ENCODE results near the gene GPR137B.

The GPR137B gene

GRCh38 chr1:236111527-236112331 is 30.6 kb upstream of the GPR137B start:
- no peak for DNase-seq
- in situ Hi-C loops (cut with HindIII; ENCODE audit: low pct_ligation_motif_present, low pct_unique_long_range_greater_than_20kb, low sequenced_read_pairs), result no loop called here

- in situ Hi-C loops (cut with HindIII; ENCODE audit: low pct_ligation_motif_present, low pct_unique_long_range_greater_than_20kb, low sequenced_read_pairs), result no loop called here
- no peak for DNase-seq
Measured at GRCh38 chr1:236112332-236112627, 30.1 kb upstream of the GPR137B start.

GRCh38 chr1:236113324-236114032 is 28.9 kb upstream of the GPR137B start:
- in situ Hi-C loops (cut with HindIII; ENCODE audit: low pct_ligation_motif_present, low pct_unique_long_range_greater_than_20kb, low sequenced_read_pairs), result no loop called here
- DNase-seq, result no peak

GRCh38 chr1:236114076-236114747 is 28.1 kb upstream of the GPR137B start:
- DNase-seq, result no peak
- in situ Hi-C loops (cut with HindIII; ENCODE audit: low pct_ligation_motif_present, low pct_unique_long_range_greater_than_20kb, low sequenced_read_pairs), result no loop called here

GRCh38 chr1:236117710-236118109 is 24.6 kb upstream of the GPR137B start:
- in situ Hi-C loops (cut with HindIII; ENCODE audit: low pct_ligation_motif_present, low pct_unique_long_range_greater_than_20kb, low sequenced_read_pairs), result no loop called here
- no peak for DNase-seq

- in situ Hi-C loops (cut with HindIII; ENCODE audit: low pct_ligation_motif_present, low pct_unique_long_range_greater_than_20kb, low sequenced_read_pairs), result no loop called here
- no peak for DNase-seq
Measured at GRCh38 chr1:236119943-236120484, 22.3 kb upstream of the GPR137B start.

- DNase-seq, result no peak
- in situ Hi-C loops (cut with HindIII; ENCODE audit: low pct_ligation_motif_present, low pct_unique_long_range_greater_than_20kb, low sequenced_read_pairs), result no loop called here
Measured at GRCh38 chr1:236120721-236121153, 21.6 kb upstream of the GPR137B start.

GRCh38 chr1:236122176-236122575 is 20.2 kb upstream of the GPR137B start:
- in situ Hi-C loops (cut with HindIII; ENCODE audit: low pct_ligation_motif_present, low pct_unique_long_range_greater_than_20kb, low sequenced_read_pairs), result no loop called here
- no peak for DNase-seq

GRCh38 chr1:236123563-236123962 is 18.8 kb upstream of the GPR137B start:
- in situ Hi-C loops (cut with HindIII; ENCODE audit: low pct_ligation_motif_present, low pct_unique_long_range_greater_than_20kb, low sequenced_read_pairs), result no loop called here
- no peak for DNase-seq

- DNase-seq, result no peak
- in situ Hi-C loops (cut with HindIII; ENCODE audit: low pct_ligation_motif_present, low pct_unique_long_range_greater_than_20kb, low sequenced_read_pairs), result loop anchor here (25.0 kb wide), 1 partner anchor 362 kb away; no protein-coding TSS in a partner anchor
Measured at GRCh38 chr1:236124965-236125364, 17.4 kb upstream of the GPR137B start.

- in situ Hi-C loops (cut with HindIII; ENCODE audit: low pct_ligation_motif_present, low pct_unique_long_range_greater_than_20kb, low sequenced_read_pairs), result loop anchor here (25.0 kb wide), 1 partner anchor 360 kb away; no protein-coding TSS in a partner anchor
- DNase-seq, result no peak
Measured at GRCh38 chr1:236127045-236127444, 15.3 kb upstream of the GPR137B start.

GRCh38 chr1:236128646-236129178 is 13.6 kb upstream of the GPR137B start:
- in situ Hi-C loops (cut with HindIII; ENCODE audit: low pct_ligation_motif_present, low pct_unique_long_range_greater_than_20kb, low sequenced_read_pairs), result loop anchor here (25.0 kb wide), 1 partner anchor 359 kb away; no protein-coding TSS in a partner anchor
- DNase-seq, result no peak

GRCh38 chr1:236129306-236129705 is 13.0 kb upstream of the GPR137B start:
- in situ Hi-C loops (cut with HindIII; ENCODE audit: low pct_ligation_motif_present, low pct_unique_long_range_greater_than_20kb, low sequenced_read_pairs), result loop anchor here (25.0 kb wide), 1 partner anchor 358 kb away; no protein-coding TSS in a partner anchor
- no peak for DNase-seq

- in situ Hi-C loops (cut with HindIII; ENCODE audit: low pct_ligation_motif_present, low pct_unique_long_range_greater_than_20kb, low sequenced_read_pairs), result loop anchor here (25.0 kb wide), 1 partner anchor 357 kb away; no protein-coding TSS in a partner anchor
- DNase-seq, result no peak
Measured at GRCh38 chr1:236130372-236130771, 12.0 kb upstream of the GPR137B start.

GRCh38 chr1:236131916-236132315 is 10.4 kb upstream of the GPR137B start:
- DNase-seq, result no peak
- in situ Hi-C loops (cut with HindIII; ENCODE audit: low pct_ligation_motif_present, low pct_unique_long_range_greater_than_20kb, low sequenced_read_pairs), result loop anchor here (25.0 kb wide), 1 partner anchor 355 kb away; no protein-coding TSS in a partner anchor

- in situ Hi-C loops (cut with HindIII; ENCODE audit: low pct_ligation_motif_present, low pct_unique_long_range_greater_than_20kb, low sequenced_read_pairs), result loop anchor here (25.0 kb wide), 1 partner anchor 355 kb away; no protein-coding TSS in a partner anchor
- DNase-seq, result no peak
Measured at GRCh38 chr1:236132420-236133046, 9.8 kb upstream of the GPR137B start.

- no peak for DNase-seq
- in situ Hi-C loops (cut with HindIII; ENCODE audit: low pct_ligation_motif_present, low pct_unique_long_range_greater_than_20kb, low sequenced_read_pairs), result loop anchor here (25.0 kb wide), 1 partner anchor 354 kb away; no protein-coding TSS in a partner anchor
Measured at GRCh38 chr1:236133339-236133738, 9.0 kb upstream of the GPR137B start.

GRCh38 chr1:236133802-236134201 is 8.5 kb upstream of the GPR137B start:
- DNase-seq, result no peak
- in situ Hi-C loops (cut with HindIII; ENCODE audit: low pct_ligation_motif_present, low pct_unique_long_range_greater_than_20kb, low sequenced_read_pairs), result loop anchor here (25.0 kb wide), 1 partner anchor 353 kb away; no protein-coding TSS in a partner anchor

Data from ACHN (cell line).